GM23248 (cell line): ENCODE results near the gene TRPM5.

ENCODE experiments used
- EZH2 ChIP-seq: fragments of 200-600 bp; sonication (generic); IDR thresholded peaks from 2 replicates; pipeline ENCODE4 v1.6.1; 2018; ENCODE audit warnings: antibody characterized with exemption, mild to moderate bottlenecking; ENCODE audit not compliant: insufficient read depth, poor library complexity, severe bottlenecking
- EZH2phosphoT487 ChIP-seq: fragments of 200-600 bp; sonication (generic); IDR thresholded peaks from 2 replicates; pipeline ENCODE4 v1.6.1; 2018; ENCODE audit warnings: antibody characterized with exemption, moderate library complexity, mild to moderate bottlenecking, low read depth; ENCODE audit not compliant: insufficient read depth

DNA sequence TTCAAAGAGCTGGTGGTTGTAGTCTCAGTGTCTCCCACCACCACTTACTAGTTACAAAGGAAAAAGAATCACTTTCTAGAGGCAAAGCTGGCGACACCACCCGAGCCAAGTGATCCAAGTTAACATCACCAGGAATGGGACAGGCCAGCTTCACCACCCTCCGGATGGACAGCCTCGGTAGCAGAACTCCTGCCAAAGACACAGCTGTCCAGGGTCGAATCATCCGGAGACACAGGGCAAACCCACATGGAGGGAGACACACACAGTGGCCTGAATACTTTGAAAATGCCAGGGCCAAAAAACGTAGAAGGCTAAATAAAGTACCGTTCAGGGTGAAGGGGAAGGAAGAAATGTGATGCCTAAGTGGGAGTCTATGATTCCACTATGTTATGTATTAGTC lies 33.6 kb upstream of the TRPM5 start:
- TF ChIP-seq EZH2phosphoT487: no peak
- TF ChIP-seq EZH2: no peak
